ENCODE measurements around the gene FBLN5. TPM values are rescaled to one million over a fixed set of nuclear protein-coding genes. Genes with fewer than 3 reads are reported as not detected.
A peak's percentile ranks its signal among the peaks of the same experiment; 100 is the strongest.

FBLN5 gene
- total and polyA plus RNA-seq, 2 experiments from 2014 or later, result 0.74 to 1.9 TPM

- Histone ChIP-seq H3K36me3 (no peaks in the 10 kb centered on the region), H3K9me3 (ENCODE audit: low read depth) (no peaks in the 10 kb centered on the region), H3K27me3 (no peaks in the 10 kb centered on the region), H3K4me1 (ENCODE audit: low read depth) (no peaks in the 10 kb centered on the region), H3K4me3 (no peak overlapping the region), H3K27ac (no peak overlapping the region)
- TF ChIP-seq, protein P1, sequence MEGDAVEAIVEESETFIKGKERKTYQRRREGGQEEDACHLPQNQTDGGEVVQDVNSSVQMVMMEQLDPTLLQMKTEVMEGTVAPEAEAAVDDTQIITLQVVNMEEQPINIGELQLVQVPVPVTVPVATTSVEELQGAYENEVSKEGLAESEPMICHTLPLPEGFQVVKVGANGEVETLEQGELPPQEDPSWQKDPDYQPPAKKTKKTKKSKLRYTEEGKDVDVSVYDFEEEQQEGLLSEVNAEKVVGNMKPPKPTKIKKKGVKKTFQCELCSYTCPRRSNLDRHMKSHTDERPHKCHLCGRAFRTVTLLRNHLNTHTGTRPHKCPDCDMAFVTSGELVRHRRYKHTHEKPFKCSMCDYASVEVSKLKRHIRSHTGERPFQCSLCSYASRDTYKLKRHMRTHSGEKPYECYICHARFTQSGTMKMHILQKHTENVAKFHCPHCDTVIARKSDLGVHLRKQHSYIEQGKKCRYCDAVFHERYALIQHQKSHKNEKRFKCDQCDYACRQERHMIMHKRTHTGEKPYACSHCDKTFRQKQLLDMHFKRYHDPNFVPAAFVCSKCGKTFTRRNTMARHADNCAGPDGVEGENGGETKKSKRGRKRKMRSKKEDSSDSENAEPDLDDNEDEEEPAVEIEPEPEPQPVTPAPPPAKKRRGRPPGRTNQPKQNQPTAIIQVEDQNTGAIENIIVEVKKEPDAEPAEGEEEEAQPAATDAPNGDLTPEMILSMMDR (IDR thresholded peaks at IDR 0.05; ENCODE audit: low read depth, low read length), result no peak
- DNase-seq (ENCODE audit: low read depth in 1 of 2, low spot score in 1 of 2), result no peak
These were observed 53.8 kb downstream of the FBLN5 start for GRCh38 chr14:91893669-91894068.

DNA sequence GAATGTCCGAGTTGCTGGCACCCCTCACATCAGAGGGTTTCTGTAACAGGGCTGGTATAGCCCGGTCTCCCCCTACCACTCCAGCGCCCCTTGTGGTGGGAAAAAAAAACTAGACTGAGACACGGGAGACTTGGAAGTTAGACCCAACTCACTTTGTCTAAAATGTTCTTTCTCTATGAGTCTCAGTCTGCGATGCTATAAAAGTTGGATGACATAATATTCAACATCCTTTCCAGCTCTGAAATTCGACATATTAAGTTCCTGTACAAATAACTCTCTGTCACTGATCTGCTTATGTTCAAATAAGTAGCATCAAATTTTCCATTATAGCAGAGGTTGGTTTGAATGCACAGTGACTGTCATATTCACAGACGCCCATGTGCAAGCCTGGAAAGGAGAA, 54.5 kb downstream of the FBLN5 start:
- H3K4me3 ChIP-seq, result no peak overlapping the region
- peak; percentile 21 to 56 for DNase-seq (ENCODE audit: low read depth in 1 of 2, low spot score in 1 of 2)

GRCh38 chr14:91891721-91892220, 55.7 kb downstream of the FBLN5 start:
- Histone ChIP-seq H3K9me3 (ENCODE audit: low read depth) (no peaks in the 10 kb centered on the region), H3K27ac (no peak overlapping the region), H3K27me3 (no peaks in the 10 kb centered on the region), H3K4me3 (no peak overlapping the region), H3K36me3 (no peaks in the 10 kb centered on the region), H3K4me1 (ENCODE audit: low read depth) (no peaks in the 10 kb centered on the region)
- TF ChIP-seq, protein P1 (IDR thresholded peaks at IDR 0.05; ENCODE audit: low read depth, low read length), result no peak
- peak in 1 of 2 donors; percentile 54 for DNase-seq (ENCODE audit: low read depth in 1 of 2, low spot score in 1 of 2)

More for the DNA sequence above, 54.5 kb downstream of the FBLN5 start:
- Histone ChIP-seq H3K36me3 (no peaks in the 10 kb centered on the region), H3K9me3 (ENCODE audit: low read depth) (no peaks in the 10 kb centered on the region), H3K4me1 (ENCODE audit: low read depth) (no peaks in the 10 kb centered on the region), H3K27ac (no peak overlapping the region), H3K27me3 (no peaks in the 10 kb centered on the region)
- TF ChIP-seq, protein P1 (IDR thresholded peaks at IDR 0.05; ENCODE audit: low read depth, low read length), result peak; percentile 61

DNA sequence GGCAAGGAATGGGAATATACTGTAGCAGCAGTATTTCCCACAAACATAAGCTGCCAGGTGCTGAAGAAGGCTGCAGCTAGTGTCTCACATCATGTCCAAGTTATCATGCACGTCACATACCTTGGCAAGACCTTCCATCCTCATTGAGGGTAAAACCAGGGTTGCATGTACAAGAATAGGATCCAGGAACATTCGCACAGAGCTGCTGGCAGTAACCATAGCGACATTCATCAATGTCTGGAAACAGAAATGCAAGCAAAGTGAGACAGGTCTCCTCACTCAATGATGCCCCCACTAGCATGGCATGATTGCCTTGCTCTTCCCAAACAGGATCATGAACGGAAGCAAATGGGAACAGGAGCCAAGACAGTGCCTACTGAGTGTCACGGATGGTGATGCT, 56.4 kb downstream of the FBLN5 start:
- Histone ChIP-seq H3K4me3 (no peak overlapping the region), H3K27me3 (no peaks in the 10 kb centered on the region), H3K36me3 (no peaks in the 10 kb centered on the region), H3K27ac (no peak overlapping the region), H3K9me3 (ENCODE audit: low read depth) (no peaks in the 10 kb centered on the region), H3K4me1 (ENCODE audit: low read depth) (no peaks in the 10 kb centered on the region)
- TF ChIP-seq, protein P1 (IDR thresholded peaks at IDR 0.05; ENCODE audit: low read depth, low read length), result no peak
- DNase-seq (ENCODE audit: low read depth in 1 of 2, low spot score in 1 of 2), result no peak

GRCh38 chr14:91890291-91890749, 57.2 kb downstream of the FBLN5 start:
- H3K9me3 ChIP-seq (ENCODE audit: low read depth), result no peaks in the 10 kb centered on the region
- no peak overlapping the region for H3K27ac ChIP-seq
- no peaks in the 10 kb centered on the region for H3K4me1 ChIP-seq (ENCODE audit: low read depth)
- H3K36me3 ChIP-seq, result no peaks in the 10 kb centered on the region
- H3K4me3 ChIP-seq, result no peak overlapping the region
- TF ChIP-seq, protein P1 (IDR thresholded peaks at IDR 0.05; ENCODE audit: low read depth, low read length), result no peak
- H3K27me3 ChIP-seq, result no peaks in the 10 kb centered on the region
- peak in 1 of 2 donors; percentile 50 for DNase-seq (ENCODE audit: low read depth in 1 of 2, low spot score in 1 of 2)

Measured in cardiac muscle cell (in vitro differentiated cells and primary cell).